DOHH2 (cell line): ENCODE results near the gene SPA17.

ENCODE experiments used
- H3F3A ChIP-seq: fragments of 200-600 bp; sonication (generic), shearing (Covaris generic); 2 replicates; pipeline ENCODE4 v1.6.0; 2016; ENCODE audit warnings: antibody characterized with exemption, mild to moderate bottlenecking; ENCODE audit not compliant: control insufficient read depth, insufficient read depth
- H3K27ac ChIP-seq: fragments of 200-600 bp; sonication (generic); 2 replicates; pipeline ENCODE4 v1.5.1; 2014; ENCODE audit warnings: low read depth, mild to moderate bottlenecking, low read length, moderate library complexity
- H3K27me3 ChIP-seq: fragments of 200-600 bp; sonication (generic); 2 replicates; pipeline ENCODE4 v1.6.1; 2014; ENCODE audit warnings: mild to moderate bottlenecking, low read length, mixed read lengths; ENCODE audit not compliant: control insufficient read depth
- H3K36me3 ChIP-seq: fragments of 200-600 bp; sonication (generic); 2 replicates; pipeline ENCODE4 v1.6.1; 2014; ENCODE audit warnings: mild to moderate bottlenecking, low read length, moderate library complexity, mixed read lengths; ENCODE audit not compliant: control insufficient read depth
- H3K4me1 ChIP-seq: fragments of 200-600 bp; sonication (generic); 2 replicates; pipeline ENCODE4 v1.6.1; 2014; ENCODE audit warnings: mild to moderate bottlenecking, low read length, mixed read lengths; ENCODE audit not compliant: control insufficient read depth
- H3K4me2 ChIP-seq: fragments of 200-600 bp; sonication (generic); 2 replicates; pipeline ENCODE4 v1.6.0; 2014; ENCODE audit warnings: mild to moderate bottlenecking, low read length, moderate library complexity
- H3K4me3 ChIP-seq: fragments of 200-600 bp; sonication (generic); 2 replicates; pipeline ENCODE4 v1.5.1; 2014; ENCODE audit warnings: mild to moderate bottlenecking, low read length, mixed read lengths
- H3K79me2 ChIP-seq: fragments of 200-600 bp; sonication (generic); 2 replicates; pipeline ENCODE4 v1.6.1; 2014; ENCODE audit warnings: mild to moderate bottlenecking, low read length, mixed read lengths; ENCODE audit not compliant: control insufficient read depth
- H3K9me2 ChIP-seq: fragments of 200-600 bp; sonication (generic); replicated peaks from 2 replicates; pipeline ENCODE4 v1.6.1; 2014; ENCODE audit warnings: mild to moderate bottlenecking, low read length, mixed read lengths; ENCODE audit not compliant: control insufficient read depth
- H3K9me3 ChIP-seq: fragments of 200-600 bp; sonication (generic); 2 replicates; pipeline ENCODE4 v1.6.1; 2014; ENCODE audit warnings: antibody characterized with exemption, low read length, mixed read lengths; ENCODE audit not compliant: control insufficient read depth, insufficient read depth
- H4K20me1 ChIP-seq: fragments of 200-600 bp; sonication (generic); 2 replicates; pipeline ENCODE4 v1.6.0; 2014; ENCODE audit warnings: low read depth, mild to moderate bottlenecking, antibody characterized with exemption, low read length, moderate library complexity; ENCODE audit not compliant: control insufficient read depth, insufficient read depth
- CTCF ChIP-seq: fragments of 200-600 bp; sonication (generic); IDR thresholded peaks from one replicate; pipeline ENCODE4 v1.5.1; 2014; ENCODE audit warnings: antibody characterized with exemption, mild to moderate bottlenecking, low read depth, low read length; ENCODE audit not compliant: poor library complexity, severe bottlenecking
- EZH2phosphoT487 ChIP-seq: fragments of 200-600 bp; sonication (generic); IDR thresholded peaks from 2 replicates; pipeline ENCODE4 v1.6.1; 2017; ENCODE audit warnings: borderline replicate concordance, mild to moderate bottlenecking, antibody characterized with exemption, low read length, moderate library complexity, mixed read lengths

Gene SPA17

GRCh38 chr11:124657904-124658303, 15.8 kb upstream of the SPA17 start:
- Histone ChIP-seq H3K9me3 (no peaks in the 10 kb centered on the region), H3K36me3 (no peaks in the 10 kb centered on the region), H3K79me2 (no peaks in the 10 kb centered on the region), H3K27me3 (no peaks in the 10 kb centered on the region), H3K9me2 (no peaks in the 10 kb centered on the region), H3K27ac (no peak overlapping the region), H3K4me2 (no peak overlapping the region), H3F3A (no peaks in the 10 kb centered on the region), H4K20me1 (no peaks in the 10 kb centered on the region), H3K4me3 (no peak overlapping the region), H3K4me1 (no peaks in the 10 kb centered on the region)
- TF ChIP-seq CTCF (no peak), EZH2phosphoT487 (no peak)

- Histone ChIP-seq H3K79me2 (no peaks in the 10 kb centered on the region), H3K4me3 (no peak overlapping the region), H3K4me2 (no peak overlapping the region), H3K4me1 (no peaks in the 10 kb centered on the region), H3K9me3 (no peaks in the 10 kb centered on the region), H4K20me1 (no peaks in the 10 kb centered on the region), H3K36me3 (no peaks in the 10 kb centered on the region), H3K27ac (no peak overlapping the region), H3K9me2 (no peaks in the 10 kb centered on the region), H3K27me3 (no peaks in the 10 kb centered on the region), H3F3A (no peaks in the 10 kb centered on the region)
- TF ChIP-seq CTCF (no peak), EZH2phosphoT487 (no peak)
Measured at GRCh38 chr11:124658501-124658900, 15.2 kb upstream of the SPA17 start.

- Histone ChIP-seq H3K9me3 (no peaks in the 10 kb centered on the region), H3K4me1 (no peaks in the 10 kb centered on the region), H3K9me2 (no peaks in the 10 kb centered on the region), H3K4me2 (no peak overlapping the region), H3K36me3 (no peaks in the 10 kb centered on the region), H3K27ac (no peak overlapping the region), H3F3A (no peaks in the 10 kb centered on the region), H4K20me1 (no peaks in the 10 kb centered on the region), H3K79me2 (no peaks in the 10 kb centered on the region), H3K27me3 (no peaks in the 10 kb centered on the region), H3K4me3 (no peak overlapping the region)
- TF ChIP-seq CTCF (no peak), EZH2phosphoT487 (no peak)
Measured at GRCh38 chr11:124658986-124659385, 14.7 kb upstream of the SPA17 start.

GRCh38 chr11:124661553-124661952, 12.2 kb upstream of the SPA17 start:
- H3K4me1 ChIP-seq: no peaks in the 10 kb centered on the region
- no peaks in the 10 kb centered on the region for H3K9me3 ChIP-seq
- no peak for TF ChIP-seq EZH2phosphoT487
- TF ChIP-seq CTCF: no peak
- no peak overlapping the region for H3K4me2 ChIP-seq
- H3K9me2 ChIP-seq: no peaks in the 10 kb centered on the region
- no peak overlapping the region for H3K27ac ChIP-seq
- no peaks in the 10 kb centered on the region for H3K27me3 ChIP-seq
- no peak overlapping the region for H3K4me3 ChIP-seq
- no peaks in the 10 kb centered on the region for H3K36me3 ChIP-seq
- no peaks in the 10 kb centered on the region for H3F3A ChIP-seq
- no peaks in the 10 kb centered on the region for H4K20me1 ChIP-seq
- H3K79me2 ChIP-seq: no peaks in the 10 kb centered on the region
